Measurements from ENCODE around the gene SFRP5.

GRCh38 chr10:97773096-97773495 lies 1.3 kb upstream of the SFRP5 start:
- TF ChIP-seq CTCF (IDR thresholded peaks at IDR 0.05 in 4 of 5, conservative IDR thresholded peaks at IDR 0.05 in 1 of 5), result no peak
- no peak for TF ChIP-seq POLR2A (IDR thresholded peaks at IDR 0.05)

All from gastrocnemius medialis (tissue), 4 donors.